Mesothelial cell of epicardium (in vitro differentiated cells): ENCODE measurements around the gene MOCOS. TPM values are rescaled to one million over a fixed set of nuclear protein-coding genes. Genes with fewer than 3 reads are reported as not detected.

Experiments used
- DNase-seq, 2 experiments: peaks; one replicate each; pipeline ENCODE4 v3.0.0; 2021; ENCODE audit warnings: low spot score in 2 of 2; ENCODE audit not compliant: unreplicated experiment in 2 of 2
- H3K27ac Mint-ChIP-seq: 2 replicates; pipeline ENCODE4 v1.8.0; 2021; ENCODE audit warnings: mixed read lengths
- H3K27me3 Mint-ChIP-seq: 2 replicates; pipeline ENCODE4 v1.8.0; 2021; ENCODE audit warnings: low read depth, mixed read lengths
- H3K36me3 Mint-ChIP-seq: 2 replicates; pipeline ENCODE4 v1.8.0; 2021; ENCODE audit warnings: mixed read lengths
- H3K4me1 Mint-ChIP-seq: 2 replicates; pipeline ENCODE4 v1.8.0; 2021; ENCODE audit warnings: mixed read lengths
- H3K4me3 Mint-ChIP-seq: 2 replicates; pipeline ENCODE4 v1.8.0; 2021; ENCODE audit warnings: mild to moderate bottlenecking, moderate library complexity, mixed read lengths
- H3K9me3 Mint-ChIP-seq: 2 replicates; pipeline ENCODE4 v1.8.0; 2021; ENCODE audit warnings: mixed read lengths
- CTCF ChIP-seq: fragments of 200-600 bp; sonication (generic); IDR thresholded peaks from one replicate; pipeline ENCODE4 v1.5.0; 2021; ENCODE audit warnings: antibody characterized with exemption; ENCODE audit not compliant: unreplicated experiment
- total RNA-seq: library from RNA; stranded (reverse); gene quantifications from 3 replicates; pipeline ENCODE4 v1.2.1, GENCODE V29; 2021

The MOCOS gene
- total RNA-seq, 1 donor from 2014 or later: 2.2 TPM

- H3K27ac Mint-ChIP-seq: no peak overlapping the region
- DNase-seq: no peak
- no peak overlapping the region for H3K4me3 Mint-ChIP-seq
- no peaks in the 10 kb centered on the region for H3K9me3 Mint-ChIP-seq
- no peaks in the 10 kb centered on the region for H3K36me3 Mint-ChIP-seq
- H3K27me3 Mint-ChIP-seq: no peaks in the 10 kb centered on the region
- no peaks in the 10 kb centered on the region for H3K4me1 Mint-ChIP-seq
- no peak for TF ChIP-seq CTCF
These were observed 9.1 kb downstream of the MOCOS start for GRCh38 chr18:36196238-36196995.

- no peak for DNase-seq
- H3K4me1 Mint-ChIP-seq: no peaks in the 10 kb centered on the region
- no peaks in the 10 kb centered on the region for H3K9me3 Mint-ChIP-seq
- no peak for TF ChIP-seq CTCF
- H3K27me3 Mint-ChIP-seq: no peaks in the 10 kb centered on the region
- H3K36me3 Mint-ChIP-seq: no peaks in the 10 kb centered on the region
- no peak overlapping the region for H3K27ac Mint-ChIP-seq
- H3K4me3 Mint-ChIP-seq: no peak overlapping the region
These were observed 10.3 kb downstream of the MOCOS start for GRCh38 chr18:36197511-36198166.

- no peaks in the 10 kb centered on the region for H3K27me3 Mint-ChIP-seq
- no peaks in the 10 kb centered on the region for H3K4me1 Mint-ChIP-seq
- no peak overlapping the region for H3K4me3 Mint-ChIP-seq
- DNase-seq: no peak
- H3K36me3 Mint-ChIP-seq: no peaks in the 10 kb centered on the region
- H3K27ac Mint-ChIP-seq: no peak overlapping the region
- no peak for TF ChIP-seq CTCF
- H3K9me3 Mint-ChIP-seq: no peaks in the 10 kb centered on the region
These were observed 12.5 kb downstream of the MOCOS start for GRCh38 chr18:36199691-36200295.

- Mint-ChIP-seq H3K4me1 (no peaks in the 10 kb centered on the region), H3K36me3 (no peaks in the 10 kb centered on the region), H3K27ac (no peak overlapping the region), H3K4me3 (no peak overlapping the region), H3K27me3 (no peaks in the 10 kb centered on the region), H3K9me3 (no peaks in the 10 kb centered on the region)
- no peak for DNase-seq
- TF ChIP-seq CTCF: no peak
These were observed 13.1 kb downstream of the MOCOS start for GRCh38 chr18:36200354-36200771.

GRCh38 chr18:36201765-36202164, 14.5 kb downstream of the MOCOS start:
- no peak overlapping the region for H3K27ac Mint-ChIP-seq
- no peaks in the 10 kb centered on the region for H3K4me1 Mint-ChIP-seq
- DNase-seq: no peak

More at GRCh38 chr18:36201765-36202164, 14.5 kb downstream of the MOCOS start:
- TF ChIP-seq CTCF: no peak
- Mint-ChIP-seq H3K4me3 (no peak overlapping the region), H3K9me3 (no peaks in the 10 kb centered on the region), H3K27me3 (no peaks in the 10 kb centered on the region), H3K36me3 (no peaks in the 10 kb centered on the region)
